NOMO-1 treated with DMSO at 0.1 percent for 48 hours (cell line): ENCODE data around the gene SLC17A9.
"Not testable (repeated sequence)": the region's sequence is repeated elsewhere in the genome, so short reads cannot be mapped to it uniquely, and the experiment has no call there.

Source experiments
- DNase-seq: peaks from one replicate; lab custom pipeline; 2025; ENCODE audit not compliant: unreplicated experiment; lab: John Stamatoyannopoulos, UW

The SLC17A9 gene

DNA sequence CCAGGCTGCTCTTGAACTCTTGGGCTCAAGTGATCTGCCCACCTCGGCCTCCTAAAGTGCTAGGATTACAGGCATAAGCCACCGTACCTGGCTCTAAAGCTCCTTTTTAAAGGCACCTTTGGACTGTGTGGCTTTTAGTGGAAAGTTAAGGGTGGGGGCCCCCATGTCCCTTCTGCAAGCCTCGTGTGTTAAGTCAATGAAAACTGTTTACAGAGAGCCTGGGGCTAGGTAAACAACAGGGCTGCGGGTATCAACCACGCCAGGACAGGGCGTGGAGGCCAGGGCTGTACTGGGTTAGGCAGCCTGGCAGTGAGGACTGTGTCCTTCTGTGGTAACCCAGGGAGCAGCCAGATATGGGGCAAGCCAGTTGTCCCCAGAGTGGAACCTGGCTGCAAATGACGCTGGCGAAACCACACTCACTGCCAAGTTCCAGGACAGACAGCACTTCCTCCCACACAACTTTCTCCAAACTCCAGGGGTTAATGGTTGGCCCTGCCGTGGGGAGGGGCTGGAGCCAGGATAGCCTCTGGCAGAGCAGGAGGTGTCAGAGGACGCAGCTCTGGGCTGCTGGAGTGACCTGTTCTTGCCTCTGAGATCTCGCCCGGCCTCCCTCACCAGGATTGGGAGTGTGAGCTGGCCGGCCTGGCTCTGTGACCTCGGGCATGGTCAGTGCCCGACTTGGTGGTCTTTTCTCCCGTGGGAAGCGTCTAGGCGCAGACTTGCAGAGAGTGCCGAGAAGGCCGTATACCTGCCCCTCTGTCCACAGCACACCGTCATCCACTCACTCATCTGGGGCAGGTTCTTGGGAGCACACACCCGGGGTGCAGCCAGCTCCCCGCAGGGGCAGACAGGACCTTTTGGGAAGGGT, 3.2 kb downstream of the SLC17A9 start:
- DNase-seq: no peak

DNA sequence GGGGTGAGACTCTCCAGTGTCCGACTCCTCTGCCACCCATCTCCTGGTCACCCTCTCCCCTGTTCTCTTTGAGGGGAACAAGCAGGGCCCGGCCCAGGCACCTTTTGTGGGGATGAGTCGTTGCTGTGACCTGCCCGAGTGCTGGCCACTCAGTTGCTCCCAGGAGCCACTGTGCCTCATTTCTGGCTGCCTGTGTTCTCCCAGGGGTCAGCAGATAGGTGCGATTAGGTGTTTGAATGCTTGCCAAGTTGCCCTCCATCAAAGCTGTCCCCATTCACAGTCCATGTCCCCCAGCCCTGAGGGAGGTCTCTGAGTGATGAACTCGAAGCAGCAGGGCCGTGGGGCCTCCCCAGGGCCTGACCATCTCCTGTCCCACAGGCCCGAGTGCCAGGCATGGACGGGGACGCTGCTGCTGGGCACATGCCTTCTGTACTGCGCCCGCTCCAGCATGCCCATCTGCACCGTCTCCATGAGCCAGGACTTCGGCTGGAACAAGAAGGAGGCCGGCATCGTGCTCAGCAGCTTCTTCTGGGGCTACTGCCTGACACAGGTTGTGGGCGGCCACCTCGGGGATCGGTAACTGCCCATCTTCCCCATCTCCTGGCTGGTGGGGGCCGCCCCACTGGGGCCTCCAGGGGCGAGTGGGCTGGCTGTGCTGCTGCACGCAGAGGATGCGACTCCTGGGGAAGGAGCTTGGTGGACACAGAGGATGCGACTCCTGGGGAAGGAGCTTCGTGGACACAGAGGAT, 4.1 kb downstream of the SLC17A9 start:
- no peak for DNase-seq

DNA sequence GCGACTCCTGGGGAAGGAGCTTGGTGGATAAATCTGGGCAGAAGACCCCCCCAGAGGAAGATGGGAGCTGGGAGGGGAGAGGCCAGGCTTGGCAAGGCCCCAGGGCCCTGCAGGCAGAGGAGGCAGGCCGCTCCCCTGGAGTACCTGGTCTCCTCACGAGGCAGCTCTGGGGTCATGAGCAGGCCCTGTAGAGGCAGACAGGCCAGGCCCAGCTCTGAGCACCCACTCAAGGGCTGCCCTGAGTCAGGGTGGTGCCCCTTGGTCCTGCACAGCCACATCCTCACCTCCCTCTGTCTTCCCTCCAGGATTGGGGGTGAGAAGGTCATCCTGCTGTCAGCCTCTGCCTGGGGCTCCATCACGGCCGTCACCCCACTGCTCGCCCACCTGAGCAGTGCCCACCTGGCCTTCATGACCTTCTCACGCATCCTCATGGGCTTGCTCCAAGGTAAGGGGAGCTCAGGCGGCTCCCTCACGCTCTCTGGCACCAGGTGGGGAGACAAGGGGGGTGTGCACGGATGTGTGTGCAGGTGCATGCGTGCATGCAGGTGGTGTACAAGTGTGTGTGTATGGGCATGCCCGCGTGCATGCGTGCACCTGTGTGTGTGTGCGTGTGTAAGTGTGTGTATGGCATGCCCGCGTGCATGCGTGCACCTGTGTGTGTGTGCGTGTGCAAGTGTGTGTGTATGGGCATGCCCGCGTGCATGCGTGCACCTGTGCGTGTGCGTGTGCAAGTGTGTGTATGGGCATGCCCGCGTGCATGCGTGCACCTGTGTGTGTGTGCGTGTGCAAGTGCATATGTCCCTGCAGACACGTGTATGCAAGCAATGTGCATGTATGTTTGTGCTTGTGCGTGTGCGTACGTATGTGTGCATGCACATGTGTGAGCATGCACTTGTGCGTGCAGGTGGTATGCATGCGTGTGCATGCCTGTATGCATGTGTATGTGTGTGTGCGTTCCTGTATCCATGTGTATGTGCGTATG, 4.9 kb downstream of the SLC17A9 start:
- no peak for DNase-seq

DNA sequence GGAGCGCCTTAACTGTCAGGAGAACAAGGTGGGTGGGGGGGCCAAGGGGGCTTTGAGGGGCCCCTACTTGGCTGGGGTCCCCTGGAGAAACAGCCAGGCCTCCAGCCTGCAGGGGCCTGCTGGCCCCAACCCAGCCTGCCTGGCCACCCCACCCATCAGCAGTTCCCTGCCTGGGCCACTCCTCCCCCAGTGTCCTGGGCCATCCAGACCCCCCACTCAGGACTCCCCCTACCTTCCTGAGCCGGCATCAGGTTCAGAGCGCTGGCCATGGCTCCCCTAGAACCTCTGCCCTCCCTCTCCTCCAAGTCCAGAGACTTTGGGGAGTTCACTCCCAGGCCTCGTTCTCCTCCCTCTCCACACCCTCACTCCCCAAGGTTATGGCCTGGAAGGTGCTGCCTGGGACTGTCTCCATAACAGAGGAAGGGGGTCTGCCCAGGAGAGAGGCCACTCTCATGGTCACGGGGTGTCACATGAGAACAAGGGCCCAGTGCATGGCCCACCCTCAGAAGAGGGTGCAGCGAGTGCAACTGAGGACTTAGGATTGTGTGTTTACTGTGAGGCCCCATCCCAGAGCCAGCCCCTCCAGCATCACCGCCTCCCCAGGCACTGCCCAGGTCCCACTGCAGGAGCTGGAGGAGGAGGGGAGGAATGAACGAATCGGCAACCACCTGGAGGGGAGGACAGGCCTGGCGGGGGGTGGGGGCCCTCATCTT, 6.0 kb downstream of the SLC17A9 start:
- no peak for DNase-seq

DNA sequence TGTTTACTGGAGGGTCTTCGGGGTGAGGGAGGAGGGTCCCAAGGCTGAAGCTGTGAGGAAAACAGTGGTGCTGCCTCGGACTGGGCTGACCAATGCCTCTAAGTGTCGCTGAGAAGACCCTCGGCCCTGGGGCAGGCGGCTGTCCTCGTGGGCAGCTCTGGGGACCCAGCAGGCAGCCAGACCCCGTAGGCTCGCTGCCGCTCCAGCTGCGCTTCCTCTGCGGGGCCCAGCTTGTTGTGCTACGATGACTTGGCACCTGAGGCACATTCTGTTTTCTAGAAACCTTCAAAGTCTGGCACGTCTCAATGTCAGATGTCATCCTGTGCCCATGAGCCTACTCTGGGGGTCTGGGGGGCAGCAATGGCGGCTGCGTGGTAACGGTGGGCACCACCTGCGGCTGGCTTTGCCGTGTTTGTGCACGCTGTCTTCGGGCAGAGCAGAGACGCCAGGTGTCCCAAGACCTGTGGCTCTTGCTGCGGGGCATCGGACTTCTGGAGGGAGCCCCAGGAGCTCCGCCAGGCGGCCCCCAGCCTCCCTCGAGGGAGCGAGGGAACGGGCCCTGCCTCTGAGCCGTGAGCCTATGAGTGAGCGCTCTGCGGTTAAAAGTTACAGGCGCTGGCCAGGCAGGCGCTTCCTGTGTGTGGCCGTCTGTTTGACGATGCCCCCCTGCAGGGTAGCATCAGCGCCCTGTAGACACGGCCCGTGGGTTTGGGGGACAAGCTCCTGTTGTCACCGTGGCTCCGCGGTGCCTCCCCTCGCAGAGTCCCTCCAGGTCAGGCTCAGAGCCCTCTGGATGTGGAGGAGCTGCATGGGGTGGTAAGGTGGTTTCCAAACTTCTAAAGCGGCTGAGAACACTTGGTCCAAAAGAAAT, 6.8 kb downstream of the SLC17A9 start:
- DNase-seq: no peak

DNA sequence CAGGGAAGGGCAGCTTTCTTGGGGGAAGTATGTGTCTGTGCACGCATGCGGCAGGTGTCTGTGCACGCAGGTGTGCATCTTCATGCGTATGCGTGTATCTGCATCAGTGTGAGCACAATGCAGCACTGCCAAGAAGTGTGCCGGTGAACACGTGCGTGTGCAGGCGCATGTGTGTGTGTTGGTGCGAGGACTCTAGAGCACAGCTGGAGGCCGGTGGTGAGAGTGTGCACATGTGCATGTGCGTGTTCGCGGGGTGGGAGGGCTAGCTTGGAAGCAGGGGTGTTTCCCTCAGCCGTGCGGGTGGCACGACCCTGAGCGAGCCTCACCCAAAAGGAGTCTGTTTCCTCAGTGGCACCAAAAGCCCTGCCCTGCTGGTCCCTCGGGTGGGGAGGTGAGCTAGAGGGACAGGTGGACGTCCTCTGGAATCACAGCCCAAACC, 7.5 kb downstream of the SLC17A9 start:
- no peak for DNase-seq

DNA sequence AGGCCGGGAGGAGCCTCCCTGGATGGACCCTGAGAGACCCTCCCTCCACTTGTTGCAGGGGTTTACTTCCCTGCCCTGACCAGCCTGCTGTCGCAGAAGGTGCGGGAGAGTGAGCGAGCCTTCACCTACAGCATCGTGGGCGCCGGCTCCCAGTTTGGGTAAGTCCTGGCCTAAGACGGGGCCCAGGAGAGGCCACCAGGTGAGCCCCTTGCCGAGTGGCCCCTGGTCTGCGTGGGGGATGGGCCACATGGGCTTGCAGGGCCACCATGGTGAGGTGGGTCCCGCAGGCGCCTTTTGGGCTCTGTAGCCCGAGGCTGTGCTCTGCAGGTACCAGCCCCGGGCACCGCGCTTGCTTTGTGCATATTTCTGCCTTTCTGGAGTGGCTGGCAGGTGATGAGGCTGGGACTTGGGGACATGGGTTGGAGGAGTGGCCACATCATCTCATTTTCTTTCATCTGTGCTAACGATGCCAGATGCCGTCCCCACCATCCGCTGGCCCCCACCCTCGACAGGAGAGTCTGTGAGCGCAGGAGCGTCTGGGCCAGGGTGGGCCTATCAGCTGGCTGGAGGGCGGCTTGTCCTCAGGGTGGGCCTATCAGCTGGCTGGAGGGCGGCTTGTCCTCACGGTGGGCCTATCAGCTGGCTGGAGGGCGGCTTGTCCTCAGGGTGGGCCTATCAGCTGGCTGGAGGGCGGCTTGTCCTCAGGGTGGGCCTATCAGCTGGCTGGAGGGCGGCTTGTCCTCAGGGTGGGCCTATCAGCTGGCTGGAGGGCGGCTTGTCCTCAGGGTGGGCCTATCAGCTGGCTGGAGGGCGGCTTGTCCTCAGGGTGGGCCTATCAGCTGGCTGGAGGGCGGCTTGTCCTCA, 8.2 kb downstream of the SLC17A9 start:
- not testable (repeated sequence) for DNase-seq

- no peak for DNase-seq
Observed at GRCh38 chr20:62961310-62961783, 8.8 kb downstream of the SLC17A9 start.

DNA sequence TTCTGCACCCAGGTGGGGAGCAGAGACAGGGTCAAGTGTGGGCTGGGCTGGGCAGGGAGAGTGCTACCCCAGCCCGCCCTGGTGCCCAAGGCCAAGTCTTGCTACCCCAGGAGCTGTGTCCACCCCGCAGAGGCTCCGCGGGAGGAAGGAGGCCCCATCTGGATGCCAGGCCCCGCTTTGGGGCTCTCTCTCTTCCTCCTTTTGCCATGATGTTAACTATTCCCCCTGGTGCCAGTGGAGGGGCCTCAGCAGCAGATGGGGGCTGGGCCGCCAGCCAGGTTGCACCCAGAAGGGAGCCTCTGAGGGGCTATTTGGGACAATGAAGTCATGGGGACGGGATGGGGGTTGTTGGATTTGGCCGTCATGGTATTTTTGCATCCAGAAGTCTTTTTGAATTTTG, 9.3 kb downstream of the SLC17A9 start:
- DNase-seq: no peak

- DNase-seq: no peak
Observed at GRCh38 chr20:62962221-62962879, 9.8 kb downstream of the SLC17A9 start.

DNA sequence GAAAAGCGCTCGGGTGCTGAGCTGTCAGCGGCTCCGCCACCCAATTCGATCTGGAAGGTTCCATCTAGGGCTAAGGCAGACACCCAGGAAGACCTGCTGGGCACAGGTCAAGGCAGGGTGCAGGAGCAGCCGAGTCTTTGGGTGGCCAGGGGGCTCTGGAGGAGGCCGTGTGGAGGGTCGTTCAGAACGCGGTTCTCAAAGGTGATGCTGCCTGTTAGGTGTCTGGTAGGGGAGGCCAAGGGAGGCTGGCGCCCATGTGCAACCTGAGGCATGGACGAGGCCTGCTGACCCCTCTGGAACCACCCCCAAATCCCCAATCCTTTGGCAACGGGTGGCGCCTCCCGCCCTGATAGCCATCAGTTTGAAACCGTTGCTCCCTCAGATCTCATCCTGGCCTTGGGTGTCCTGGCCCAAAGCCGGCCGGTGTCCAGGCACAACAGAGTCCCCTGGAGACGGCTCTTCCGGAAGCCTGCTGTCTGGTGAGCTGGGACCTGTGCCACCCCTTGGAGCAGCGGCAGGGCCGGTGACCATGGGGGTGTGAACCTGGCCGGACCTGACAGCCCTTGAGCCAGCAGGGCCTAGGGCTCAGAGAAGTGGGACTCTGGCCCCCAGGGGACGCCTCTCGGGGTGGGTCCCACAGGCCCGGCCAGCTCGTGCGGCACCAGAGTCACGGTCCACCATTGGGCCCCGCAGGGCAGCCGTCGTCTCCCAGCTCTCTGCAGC, 10.5 kb downstream of the SLC17A9 start:
- no peak for DNase-seq

DNA sequence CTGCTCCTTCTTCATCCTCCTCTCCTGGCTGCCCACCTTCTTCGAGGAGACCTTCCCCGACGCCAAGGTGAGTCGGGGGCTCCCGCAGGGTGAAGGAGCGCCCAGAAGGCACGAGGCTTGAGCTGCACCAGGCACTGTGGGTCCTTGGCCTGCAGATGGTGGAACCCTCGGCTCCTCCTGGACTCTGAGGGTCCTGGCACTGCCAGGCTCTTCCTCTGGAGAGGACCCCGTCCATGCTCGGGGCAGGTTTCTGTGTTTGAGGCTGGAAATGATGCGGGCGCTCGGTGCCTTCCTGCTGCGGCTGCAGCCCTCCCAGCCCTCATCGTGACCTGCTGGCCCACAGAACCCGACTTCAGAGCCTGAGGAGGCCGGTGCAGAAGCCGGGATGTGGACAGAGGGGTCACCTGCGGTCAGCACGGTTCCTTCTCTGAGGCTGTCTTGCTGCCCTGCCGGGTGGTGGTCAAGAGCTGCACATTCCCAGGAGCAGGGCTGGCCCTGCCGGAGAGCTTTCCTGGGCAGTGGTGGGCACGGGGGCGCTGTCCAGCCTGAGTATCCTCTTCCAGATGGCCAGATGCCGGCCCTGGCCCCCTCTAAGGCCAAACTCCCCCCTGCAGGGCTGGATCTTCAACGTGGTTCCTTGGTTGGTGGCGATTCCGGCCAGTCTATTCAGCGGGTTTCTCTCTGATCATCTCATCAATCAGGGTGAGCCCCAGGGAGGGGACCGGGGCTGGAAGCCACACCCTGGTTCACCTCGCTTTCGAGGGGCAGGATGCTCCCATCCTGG, 11.3 kb downstream of the SLC17A9 start:
- no peak for DNase-seq

- no peak for DNase-seq
Observed at GRCh38 chr20:62964700-62965099, 12.2 kb downstream of the SLC17A9 start.

GRCh38 chr20:62965363-62965771, 12.9 kb downstream of the SLC17A9 start:
- DNase-seq: no peak

DNA sequence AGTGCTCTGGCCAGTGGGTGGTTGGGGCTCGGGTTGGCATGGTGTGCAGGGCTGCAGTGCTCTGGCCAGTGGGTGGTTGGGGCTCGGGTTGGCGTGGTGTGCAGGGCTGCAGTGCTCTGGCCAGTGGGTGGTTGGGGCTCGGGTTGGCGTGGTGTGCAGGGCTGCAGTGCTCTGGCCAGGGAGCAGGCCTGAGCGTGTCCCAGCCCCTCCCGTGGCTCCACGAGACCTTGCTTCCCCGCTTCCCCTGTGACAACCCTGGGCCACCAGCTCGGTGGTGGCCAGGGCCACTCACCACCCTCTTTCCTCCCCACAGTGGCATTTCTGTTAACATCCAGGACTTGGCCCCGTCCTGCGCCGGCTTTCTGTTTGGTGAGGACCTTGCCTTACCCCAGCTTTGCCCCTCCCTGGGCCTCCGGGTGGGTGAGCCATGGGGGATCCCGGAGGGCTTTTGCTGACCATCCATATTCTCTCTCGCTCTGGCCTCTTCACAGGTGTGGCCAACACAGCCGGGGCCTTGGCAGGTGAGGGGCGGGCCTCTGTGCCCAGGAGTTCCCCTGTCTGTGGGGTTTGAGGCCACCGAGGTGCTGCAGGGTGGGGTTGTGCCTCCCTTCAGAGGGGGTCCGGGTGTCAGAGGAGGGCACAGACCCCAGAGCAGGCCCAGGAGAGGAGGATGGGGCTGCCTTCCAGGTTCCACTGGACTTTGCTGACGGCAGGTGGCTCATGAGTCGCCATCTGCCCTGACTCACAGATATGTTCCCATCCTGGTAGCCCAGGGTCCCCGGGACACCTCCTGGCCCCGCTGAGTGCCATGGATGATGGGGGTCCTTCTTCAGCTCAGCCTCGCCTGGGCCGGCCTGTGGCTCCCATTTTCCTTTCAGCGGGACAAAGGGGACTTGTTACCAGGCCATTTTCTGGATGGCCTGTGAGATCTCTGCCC, 14.0 kb downstream of the SLC17A9 start:
- DNase-seq: no peak
